ENCODE results near the gene TRAK1.

The TRAK1 gene

GRCh38 chr3:42182555-42182954 is 91.4 kb downstream of the TRAK1 start:
- DNase-seq, result no peak

GRCh38 chr3:42183991-42184632 is 93.0 kb downstream of the TRAK1 start:
- DNase-seq, result no peak

- no peak for DNase-seq
These were observed 93.7 kb downstream of the TRAK1 start for GRCh38 chr3:42184651-42185443.

GRCh38 chr3:42187936-42188335 is 96.8 kb downstream of the TRAK1 start:
- no peak for DNase-seq

GRCh38 chr3:42188376-42188775 is 97.2 kb downstream of the TRAK1 start:
- DNase-seq, result no peak

- no peak for DNase-seq
These were observed 97.9 kb downstream of the TRAK1 start for GRCh38 chr3:42189001-42189460.

- DNase-seq, result no peak
These were observed 98.6 kb downstream of the TRAK1 start for GRCh38 chr3:42189736-42190135.

- peak; percentile 38 for DNase-seq
These were observed 99.7 kb downstream of the TRAK1 start for GRCh38 chr3:42190701-42191442.

GRCh38 chr3:42191443-42191747 is 100.2 kb downstream of the TRAK1 start:
- DNase-seq, result no peak

- no peak for DNase-seq
These were observed 101.4 kb downstream of the TRAK1 start for GRCh38 chr3:42192334-42193200.

GRCh38 chr3:42194943-42195510 is 103.9 kb downstream of the TRAK1 start:
- DNase-seq, result no peak

- DNase-seq, result no peak
These were observed 104.7 kb downstream of the TRAK1 start for GRCh38 chr3:42195879-42196330.

- no peak for DNase-seq
These were observed 107.6 kb downstream of the TRAK1 start for GRCh38 chr3:42198709-42199108.

- DNase-seq, result no peak
These were observed 111.2 kb downstream of the TRAK1 start for GRCh38 chr3:42202217-42202865.

GRCh38 chr3:42204867-42205599 is 113.9 kb downstream of the TRAK1 start:
- no peak for DNase-seq

- DNase-seq, result no peak
These were observed 114.8 kb downstream of the TRAK1 start for GRCh38 chr3:42205800-42206514.

GRCh38 chr3:42209917-42210316 is 118.8 kb downstream of the TRAK1 start:
- DNase-seq, result no peak

GRCh38 chr3:42210726-42211125 is 119.6 kb downstream of the TRAK1 start:
- DNase-seq, result no peak

- DNase-seq, result no peak
These were observed 122.3 kb downstream of the TRAK1 start for GRCh38 chr3:42213417-42213816.

- no peak for DNase-seq
These were observed 122.9 kb downstream of the TRAK1 start for GRCh38 chr3:42214064-42214463.
